Parathyroid adenoma (tissue), 2 donors: ENCODE data around the gene SLC39A3.
A peak's percentile ranks its signal among the peaks of the same experiment; 100 is the strongest.

ENCODE experiments used
- H2AFZ ChIP-seq: fragments of 300-600 bp; sonication (generic); one replicate; pipeline ENCODE4 v1.7.0; 2017; ENCODE audit warnings: antibody characterized with exemption, mild to moderate bottlenecking
- H3K27ac ChIP-seq: fragments of 300-600 bp; sonication (generic); one replicate; pipeline ENCODE4 v1.7.0; 2017
- H3K27me3 ChIP-seq: fragments of 300-600 bp; sonication (generic); one replicate; pipeline ENCODE4 v1.7.0; 2017; ENCODE audit warnings: low read length; ENCODE audit not compliant: control insufficient read depth, insufficient read depth
- H3K36me3 ChIP-seq: fragments of 300-600 bp; sonication (generic); one replicate; pipeline ENCODE4 v1.7.0; 2017; ENCODE audit warnings: low read length; ENCODE audit not compliant: control insufficient read depth, insufficient read depth
- H3K4me1 ChIP-seq: fragments of 300-600 bp; sonication (generic); one replicate; pipeline ENCODE4 v1.7.0; 2017; ENCODE audit warnings: control low read depth
- H3K4me2 ChIP-seq: fragments of 300-600 bp; sonication (generic); one replicate; pipeline ENCODE4 v1.7.0; 2017; ENCODE audit warnings: low read length
- H3K4me3 ChIP-seq: fragments of 300-600 bp; sonication (generic); one replicate; pipeline ENCODE4 v1.7.0; 2017; ENCODE audit warnings: low read depth, low read length
- H3K79me2 ChIP-seq: fragments of 300-600 bp; sonication (generic); one replicate; pipeline ENCODE4 v1.7.0; 2017; ENCODE audit warnings: control low read depth
- H3K9ac ChIP-seq: fragments of 300-600 bp; sonication (generic); one replicate; pipeline ENCODE4 v1.7.0; 2017; ENCODE audit warnings: mild to moderate bottlenecking
- H3K9me3 ChIP-seq: fragments of 300-600 bp; sonication (generic); one replicate; pipeline ENCODE4 v1.7.0; 2017; ENCODE audit warnings: low read length; ENCODE audit not compliant: control insufficient read depth
- TF ChIP-seq, protein P1 (sequence below): fragments of 300-600 bp; sonication (generic); IDR thresholded peaks from one replicate; pipeline ENCODE4 v1.7.0; 2017; ENCODE audit warnings: antibody characterized with exemption, mild to moderate bottlenecking
- donor health status: primary hyperparathyroidism.

Gene SLC39A3

DNA sequence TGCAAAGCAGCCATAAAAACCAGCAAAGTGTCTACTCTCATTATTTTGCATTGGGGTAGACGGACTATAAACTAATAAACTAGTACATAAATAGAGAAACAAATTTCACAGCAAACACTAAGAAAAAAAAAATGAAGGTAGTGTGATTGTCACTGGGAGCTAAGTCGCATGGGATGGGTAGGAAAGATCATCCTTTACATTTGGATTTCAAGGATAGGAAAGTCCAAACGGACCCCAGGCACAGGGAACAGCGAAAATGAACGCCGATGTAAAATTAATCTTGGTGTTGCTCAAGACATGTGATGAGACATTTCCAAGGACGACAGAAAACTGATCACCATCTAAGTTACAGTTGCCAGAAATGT lies 43.9 kb upstream of the SLC39A3 start:
- Histone ChIP-seq H3K79me2 (peaks cover 47% of the 10 kb centered on the region), H3K4me2 (peak overlapping the region; percentile 69), H3K27ac (peak overlapping the region; percentile 62), H3K4me3 (peak overlapping the region; percentile 86), H3K27me3 (no peaks in the 10 kb centered on the region), H3K4me1 (peaks cover 8% of the 10 kb centered on the region), H2AFZ (peak overlapping the region; percentile 61), H3K36me3 (no peaks in the 10 kb centered on the region), H3K9ac (no peak overlapping the region), H3K9me3 (no peaks in the 10 kb centered on the region)
- TF ChIP-seq, protein P1, sequence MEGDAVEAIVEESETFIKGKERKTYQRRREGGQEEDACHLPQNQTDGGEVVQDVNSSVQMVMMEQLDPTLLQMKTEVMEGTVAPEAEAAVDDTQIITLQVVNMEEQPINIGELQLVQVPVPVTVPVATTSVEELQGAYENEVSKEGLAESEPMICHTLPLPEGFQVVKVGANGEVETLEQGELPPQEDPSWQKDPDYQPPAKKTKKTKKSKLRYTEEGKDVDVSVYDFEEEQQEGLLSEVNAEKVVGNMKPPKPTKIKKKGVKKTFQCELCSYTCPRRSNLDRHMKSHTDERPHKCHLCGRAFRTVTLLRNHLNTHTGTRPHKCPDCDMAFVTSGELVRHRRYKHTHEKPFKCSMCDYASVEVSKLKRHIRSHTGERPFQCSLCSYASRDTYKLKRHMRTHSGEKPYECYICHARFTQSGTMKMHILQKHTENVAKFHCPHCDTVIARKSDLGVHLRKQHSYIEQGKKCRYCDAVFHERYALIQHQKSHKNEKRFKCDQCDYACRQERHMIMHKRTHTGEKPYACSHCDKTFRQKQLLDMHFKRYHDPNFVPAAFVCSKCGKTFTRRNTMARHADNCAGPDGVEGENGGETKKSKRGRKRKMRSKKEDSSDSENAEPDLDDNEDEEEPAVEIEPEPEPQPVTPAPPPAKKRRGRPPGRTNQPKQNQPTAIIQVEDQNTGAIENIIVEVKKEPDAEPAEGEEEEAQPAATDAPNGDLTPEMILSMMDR = no peak

DNA sequence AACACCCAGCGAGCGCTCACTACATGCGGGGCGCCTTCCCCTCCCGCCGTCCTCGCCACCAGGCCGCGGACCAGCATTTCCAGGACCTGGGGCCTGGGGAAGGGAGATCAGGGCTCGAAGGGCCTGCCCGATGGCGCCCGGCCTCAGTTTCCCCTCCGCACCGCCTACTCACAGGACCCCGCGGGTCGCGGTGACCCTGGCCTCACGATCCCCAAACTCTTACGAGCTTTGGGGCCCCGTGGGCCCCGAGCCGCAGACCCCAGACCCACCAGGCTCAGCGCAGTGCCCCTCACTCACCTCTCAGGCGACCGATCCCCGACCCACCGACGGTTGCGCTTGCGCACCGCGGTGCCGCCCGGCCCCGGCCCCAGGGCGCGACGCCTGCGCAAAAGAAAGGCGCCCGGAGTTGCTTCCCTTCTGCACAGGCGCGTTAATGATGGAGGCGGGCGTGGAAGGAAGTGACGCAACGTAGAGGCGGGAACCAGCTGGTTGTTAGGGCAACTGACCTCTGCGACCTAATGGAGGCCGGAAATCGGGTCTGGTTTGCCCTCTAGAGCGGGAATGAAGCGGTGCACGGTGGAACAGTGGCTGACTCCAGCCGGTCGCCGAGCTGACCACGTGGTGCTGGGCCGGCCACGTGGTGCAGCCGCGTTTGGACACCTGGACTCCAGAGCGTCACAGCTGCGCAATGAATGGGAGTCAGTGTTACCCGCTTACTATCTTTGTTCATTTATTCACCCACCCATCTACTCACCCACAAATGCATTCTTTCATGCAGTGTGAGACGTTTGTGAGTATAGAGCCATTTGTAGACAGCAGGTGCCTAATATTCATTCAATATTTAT lies 43.3 kb upstream of the SLC39A3 start, which contains the start of gene SGTA:
Gene SGTA (minus strand): TSS at position 338 of the 845 bp plus-strand sequence. CDS start 14,205 bp downstream, outside the sequence.
- H3K4me1 ChIP-seq = peaks cover 8% of the 10 kb centered on the region
- H3K27me3 ChIP-seq = no peaks in the 10 kb centered on the region
- H3K4me3 ChIP-seq = peak within 1 kb of the TSS; percentile 86
- peaks cover 51% of the 10 kb centered on the region for H3K79me2 ChIP-seq
- peak within 1 kb of the TSS; percentile 13 for H3K9ac ChIP-seq
- TF ChIP-seq, protein P1 = peak; percentile 48
- H3K4me2 ChIP-seq = peak within 1 kb of the TSS; percentile 91
- peak within 1 kb of the TSS; percentile 86 for H2AFZ ChIP-seq
- peak within 1 kb of the TSS; percentile 71 for H3K27ac ChIP-seq
- H3K9me3 ChIP-seq = no peaks in the 10 kb centered on the region
- no peaks in the 10 kb centered on the region for H3K36me3 ChIP-seq

DNA sequence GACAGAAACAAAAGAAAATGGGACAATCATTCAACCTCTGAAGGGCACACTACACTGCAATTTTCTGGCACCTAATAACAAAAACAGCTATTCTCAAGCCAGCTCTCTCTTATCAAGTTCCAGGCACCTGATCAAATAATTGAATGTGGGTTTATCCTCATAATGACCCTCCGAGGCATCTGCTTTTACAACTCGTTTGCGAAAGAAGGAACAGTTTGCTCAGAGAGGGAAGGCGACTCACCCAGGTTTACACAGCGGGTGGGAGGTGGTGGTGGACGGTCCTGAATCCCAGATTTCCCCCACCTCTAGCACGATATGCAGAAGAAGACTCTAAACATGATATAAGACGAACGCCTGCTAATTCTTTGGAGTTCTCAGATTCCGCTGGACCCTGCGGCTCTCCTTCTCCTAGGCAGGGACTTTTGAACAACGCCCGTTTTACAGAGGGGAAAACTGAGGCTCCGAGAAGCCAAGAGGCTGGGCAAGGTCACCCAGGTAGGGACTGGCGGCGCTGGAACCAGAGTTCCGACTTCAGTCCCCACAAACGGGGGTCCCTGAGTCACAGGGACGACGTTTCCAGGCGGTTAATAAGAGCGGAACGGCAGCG lies 42.6 kb upstream of the SLC39A3 start:
- H3K9ac ChIP-seq = peak overlapping the region; percentile 13
- H3K27ac ChIP-seq = peak overlapping the region; percentile 71
- peak overlapping the region; percentile 91 for H3K4me2 ChIP-seq
- peak overlapping the region; percentile 86 for H2AFZ ChIP-seq
- TF ChIP-seq, protein P1 = no peak
- H3K36me3 ChIP-seq = no peaks in the 10 kb centered on the region
- H3K4me3 ChIP-seq = peak overlapping the region; percentile 86
- H3K27me3 ChIP-seq = no peaks in the 10 kb centered on the region
- peaks cover 8% of the 10 kb centered on the region for H3K4me1 ChIP-seq
- peaks cover 56% of the 10 kb centered on the region for H3K79me2 ChIP-seq
- no peaks in the 10 kb centered on the region for H3K9me3 ChIP-seq

DNA sequence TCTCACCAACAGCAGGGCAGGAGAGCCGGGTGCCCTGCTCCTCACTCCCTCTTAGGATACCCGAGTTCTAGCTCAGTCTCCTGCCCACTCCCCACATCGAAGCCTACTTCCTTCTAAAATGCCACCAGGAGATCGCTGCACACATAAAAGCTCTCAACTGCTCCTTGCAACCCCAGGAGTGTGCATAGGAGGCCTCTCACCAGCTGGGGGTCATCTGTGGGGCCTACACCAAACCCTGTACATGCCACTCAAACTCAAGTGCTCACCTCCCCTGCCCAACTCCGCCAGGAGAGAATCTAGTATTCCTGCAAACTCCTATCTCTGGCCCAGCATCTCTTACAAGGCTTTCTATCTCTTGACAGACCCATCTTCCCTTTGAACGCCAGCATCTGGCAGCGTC lies 40.5 kb upstream of the SLC39A3 start:
- Histone ChIP-seq H3K4me1 (peaks cover 8% of the 10 kb centered on the region), H3K9ac (no peak overlapping the region), H3K4me2 (no peak overlapping the region), H3K36me3 (no peaks in the 10 kb centered on the region), H3K27ac (no peak overlapping the region), H2AFZ (no peak overlapping the region), H3K4me3 (no peak overlapping the region), H3K9me3 (no peaks in the 10 kb centered on the region), H3K79me2 (peaks cover 76% of the 10 kb centered on the region), H3K27me3 (no peaks in the 10 kb centered on the region)
- TF ChIP-seq, protein P1 = no peak
